Central memory CD8-positive, alpha-beta T cell (primary cell): ENCODE measurements around the gene COL9A3.
A peak's percentile ranks its signal among the peaks of the same experiment; 100 is the strongest.

ENCODE experiments used
- ATAC-seq: fragments of 150-1000 bp; cut with Tn5 transposase; replicated peaks from 2 replicates; pipeline ENCODE4 v1.10.0; 2022; ENCODE audit warnings: mild to moderate bottlenecking, moderate FRiP score, moderate number of reproducible peaks; ENCODE audit not compliant: poor library complexity, severe bottlenecking; ENCODE audit errors: extremely low read depth
- DNase-seq, 2 donors: peaks; one replicate each; pipeline ENCODE4 v3.0.0; 2021; ENCODE audit warnings: low spot score in 2 of 2
- H3K27ac Mint-ChIP-seq: one replicate; pipeline ENCODE4 v1.8.0; 2022; ENCODE audit warnings: low read depth, mild to moderate bottlenecking, moderate library complexity, mixed read lengths
- H3K27me3 Mint-ChIP-seq: one replicate; pipeline ENCODE4 v1.8.0; 2022; ENCODE audit warnings: mixed read lengths
- H3K36me3 Mint-ChIP-seq: one replicate; pipeline ENCODE4 v1.8.0; 2022; ENCODE audit warnings: mild to moderate bottlenecking, moderate library complexity, mixed read lengths; ENCODE audit not compliant: insufficient read depth
- H3K4me1 Mint-ChIP-seq: one replicate; pipeline ENCODE4 v1.8.0; 2022; ENCODE audit warnings: mixed read lengths
- H3K4me3 Mint-ChIP-seq: one replicate; pipeline ENCODE4 v1.8.0; 2022; ENCODE audit warnings: mild to moderate bottlenecking, moderate library complexity, mixed read lengths
- H3K9me3 Mint-ChIP-seq: one replicate; pipeline ENCODE4 v1.8.0; 2022; ENCODE audit warnings: mixed read lengths

COL9A3 gene

GRCh38 chr20:62802026-62802712 lies 14.7 kb upstream of the COL9A3 start:
- no peak for DNase-seq
- Mint-ChIP-seq H3K9me3 (no peaks in the 10 kb centered on the region), H3K27me3 (no peaks in the 10 kb centered on the region), H3K27ac (no peak overlapping the region), H3K36me3 (peaks cover 29% of the 10 kb centered on the region), H3K4me3 (no peak overlapping the region), H3K4me1 (peaks cover 36% of the 10 kb centered on the region)
- ATAC-seq, result no peak

GRCh38 chr20:62804021-62804626 lies 12.7 kb upstream of the COL9A3 start:
- peak overlapping the region; percentile 95 for H3K4me3 Mint-ChIP-seq
- ATAC-seq, result peak; percentile 45
- no peak for DNase-seq

GRCh38 chr20:62804627-62805154 lies 12.2 kb upstream of the COL9A3 start, which contains the start of gene OGFR:
Gene OGFR (plus strand): TSS chr20:62804835. CDS start chr20:62804860, 25 bp downstream.
- DNase-seq, result peak; percentile 44 to 61
- H3K27ac Mint-ChIP-seq, result peak within 1 kb of the TSS; percentile 97

More at GRCh38 chr20:62804021-62804626, 12.7 kb upstream of the COL9A3 start:
- no peaks in the 10 kb centered on the region for H3K27me3 Mint-ChIP-seq
- no peaks in the 10 kb centered on the region for H3K9me3 Mint-ChIP-seq
- H3K4me1 Mint-ChIP-seq, result peaks cover 27% of the 10 kb centered on the region
- peak overlapping the region; percentile 97 for H3K27ac Mint-ChIP-seq
- H3K36me3 Mint-ChIP-seq, result peaks cover 31% of the 10 kb centered on the region

GRCh38 chr20:62805155-62805710 lies 11.6 kb upstream of the COL9A3 start:
- H3K27ac Mint-ChIP-seq, result peak overlapping the region; percentile 97
- ATAC-seq (peak; percentile 41), DNase-seq (no peak)
- peak overlapping the region; percentile 95 for H3K4me3 Mint-ChIP-seq
- H3K4me1 Mint-ChIP-seq, result peaks cover 27% of the 10 kb centered on the region
- no peaks in the 10 kb centered on the region for H3K9me3 Mint-ChIP-seq
- no peaks in the 10 kb centered on the region for H3K27me3 Mint-ChIP-seq
- H3K36me3 Mint-ChIP-seq, result peaks cover 34% of the 10 kb centered on the region

More at GRCh38 chr20:62804627-62805154, 12.2 kb upstream of the COL9A3 start, which contains the start of gene OGFR:
- ATAC-seq, result peak; percentile 72
- no peaks in the 10 kb centered on the region for H3K27me3 Mint-ChIP-seq
- no peaks in the 10 kb centered on the region for H3K9me3 Mint-ChIP-seq
- peak within 1 kb of the TSS; percentile 95 for H3K4me3 Mint-ChIP-seq
- H3K36me3 Mint-ChIP-seq, result peaks cover 33% of the 10 kb centered on the region
- peaks cover 27% of the 10 kb centered on the region for H3K4me1 Mint-ChIP-seq

GRCh38 chr20:62805711-62806382 lies 11.0 kb upstream of the COL9A3 start:
- no peak overlapping the region for H3K27ac Mint-ChIP-seq

GRCh38 chr20:62806383-62807050 lies 10.3 kb upstream of the COL9A3 start:
- Mint-ChIP-seq H3K27ac (peak overlapping the region; percentile 76), H3K4me3 (peak overlapping the region; percentile 81), H3K4me1 (peaks cover 27% of the 10 kb centered on the region), H3K36me3 (peaks cover 42% of the 10 kb centered on the region), H3K27me3 (no peaks in the 10 kb centered on the region), H3K9me3 (no peaks in the 10 kb centered on the region)
- ATAC-seq (no peak), DNase-seq (no peak)

More at GRCh38 chr20:62805711-62806382, 11.0 kb upstream of the COL9A3 start:
- DNase-seq (no peak), ATAC-seq (no peak)
- Mint-ChIP-seq H3K4me1 (peaks cover 27% of the 10 kb centered on the region), H3K4me3 (peak overlapping the region; percentile 81), H3K9me3 (no peaks in the 10 kb centered on the region), H3K27me3 (no peaks in the 10 kb centered on the region), H3K36me3 (peaks cover 40% of the 10 kb centered on the region)

GRCh38 chr20:62807444-62808210 lies 9.2 kb upstream of the COL9A3 start:
- DNase-seq (no peak), ATAC-seq (no peak)
- Mint-ChIP-seq H3K4me1 (peaks cover 31% of the 10 kb centered on the region), H3K36me3 (peaks cover 41% of the 10 kb centered on the region), H3K27me3 (no peaks in the 10 kb centered on the region), H3K27ac (peak overlapping the region; percentile 44), H3K9me3 (no peaks in the 10 kb centered on the region), H3K4me3 (peak overlapping the region; percentile 53)

- no peaks in the 10 kb centered on the region for H3K27me3 Mint-ChIP-seq
- peak overlapping the region; percentile 44 for H3K27ac Mint-ChIP-seq
- H3K4me1 Mint-ChIP-seq, result peaks cover 31% of the 10 kb centered on the region
- peaks cover 41% of the 10 kb centered on the region for H3K36me3 Mint-ChIP-seq
- DNase-seq (peak; percentile 69 to 74), ATAC-seq (no peak)
- H3K4me3 Mint-ChIP-seq, result peak overlapping the region; percentile 48
- no peaks in the 10 kb centered on the region for H3K9me3 Mint-ChIP-seq
Observed at GRCh38 chr20:62808211-62808865, 8.5 kb upstream of the COL9A3 start.

GRCh38 chr20:62809530-62810428 lies 7.1 kb upstream of the COL9A3 start:
- DNase-seq (no peak), ATAC-seq (no peak)
- Mint-ChIP-seq H3K4me1 (peaks cover 26% of the 10 kb centered on the region), H3K27ac (no peak overlapping the region), H3K27me3 (peaks cover 4% of the 10 kb centered on the region), H3K4me3 (no peak overlapping the region), H3K36me3 (peaks cover 37% of the 10 kb centered on the region), H3K9me3 (no peaks in the 10 kb centered on the region)

GRCh38 chr20:62811320-62811719 lies 5.5 kb upstream of the COL9A3 start:
- peaks cover 30% of the 10 kb centered on the region for H3K4me1 Mint-ChIP-seq
- H3K27ac Mint-ChIP-seq, result no peak overlapping the region
- peaks cover 34% of the 10 kb centered on the region for H3K36me3 Mint-ChIP-seq
- H3K4me3 Mint-ChIP-seq, result no peak overlapping the region
- H3K27me3 Mint-ChIP-seq, result peaks cover 17% of the 10 kb centered on the region
- ATAC-seq (no peak), DNase-seq (no peak)
- no peaks in the 10 kb centered on the region for H3K9me3 Mint-ChIP-seq
